Tibial nerve (tissue), 4 donors: ENCODE data around the gene KCNK2. TPM values are rescaled to one million over a fixed set of nuclear protein-coding genes. Genes with fewer than 3 reads are reported as not detected.

ENCODE experiments used
- DNase-seq, 2 donors: peaks; one replicate each; pipeline ENCODE4 v3.0.0-alpha.2; 2019; ENCODE audit warnings: low spot score in 2 of 2
- H3K27ac ChIP-seq, 4 donors: fragments of 200-600 bp; sonication (generic) in 3 of 4; one replicate each; pipeline ENCODE4 v1.5.1; 2017 to 2019; ENCODE audit warnings: mild to moderate bottlenecking in 1 of 4
- H3K27me3 ChIP-seq, 2 donors: fragments of 200-600 bp; sonication (generic) in 1 of 2; one replicate each; pipeline versions ENCODE4 v1.5.1 to v1.6.0; 2017 to 2019
- H3K36me3 ChIP-seq, 3 donors: fragments of 200-600 bp; sonication (generic); one replicate each; pipeline ENCODE4 v1.5.1; 2018 to 2019
- H3K4me1 ChIP-seq, 4 donors: fragments of 200-600 bp; sonication (generic) in 3 of 4; one replicate each; pipeline ENCODE4 v1.5.1; 2017 to 2019
- H3K4me3 ChIP-seq, 4 donors: fragments of 200-600 bp; sonication (generic) in 3 of 4; one replicate each; pipeline ENCODE4 v1.5.1; 2017 to 2019; ENCODE audit warnings: mild to moderate bottlenecking in 1 of 4, moderate library complexity in 1 of 4
- H3K9me3 ChIP-seq, 4 donors: fragments of 200-600 bp; sonication (generic) in 3 of 4; one replicate each; pipeline ENCODE4 v1.5.1; 2017 to 2019
- CTCF ChIP-seq, 5 experiments: fragments of 200-600 bp in 3 of 5; fragments of 450-650 bp in 2 of 5; sonication (generic) in 3 of 5; IDR thresholded peaks; one replicate each; pipeline ENCODE4 v1.5.1; 2016 to 2019; ENCODE audit warnings: antibody characterized with exemption in 5 of 5, mild to moderate bottlenecking in 3 of 5, moderate library complexity in 2 of 5
- EP300 ChIP-seq, 2 donors: sonication (generic); formaldehyde crosslinking; IDR thresholded peaks; one replicate each; pipeline ENCODE4 v1.6.1; 2017; ENCODE audit warnings: antibody characterized with exemption in 2 of 2, mild to moderate bottlenecking in 1 of 2
- POLR2A ChIP-seq, 2 donors: fragments of 450-650 bp; IDR thresholded peaks; one replicate each; pipeline ENCODE4 v1.6.1; 2017; ENCODE audit warnings: antibody characterized with exemption in 2 of 2, mild to moderate bottlenecking in 2 of 2, moderate library complexity in 2 of 2
- WGBS, 2 donors: methylation state at CpG; one replicate each; pipeline ENCODE4 v1.1.5; 2018; 5-methylcytosine and 5-hydroxymethylcytosine counted together
- total RNA-seq, 4 donors: library from RNA; depleted of rRNA; stranded (reverse); fragments of >200 nt; gene quantifications; one replicate each; pipeline ENCODE4 v1.1.0, GENCODE V29; 2016

The KCNK2 gene
- total RNA-seq, 4 donors from 2014 or later = 9.4 to 13.7 (median 12.2) TPM

GRCh38 chr1:215081661-215082531 is 641 bp upstream of the KCNK2 start:
- Histone ChIP-seq H3K27me3 (peaks cover 0 to 47% of the 10 kb centered on the region in 2 donors), H3K4me3 (peak overlapping the region; percentile 21 to 60 (median 27)), H3K9me3 (no peaks in the 10 kb centered on the region), H3K27ac (peak overlapping the region in 3 of 4 donors; percentile 25 to 46 (median 28)), H3K4me1 (peaks cover 0 to 23% (median 3%) of the 10 kb centered on the region in 4 donors), H3K36me3 (no peaks in the 10 kb centered on the region)
- WGBS, 2 donors = 1 to 2% methylated on average over 36 to 44 of the region's 44 CpGs
- TF ChIP-seq EP300 (IDR thresholded peaks at IDR 0.05) (no peak), POLR2A (IDR thresholded peaks at IDR 0.05) (no peak), CTCF (IDR thresholded peaks at IDR 0.05) (no peak)
- no peak for DNase-seq

GRCh38 chr1:215083383-215083961 is 935 bp downstream of the KCNK2 start:
- Histone ChIP-seq H3K36me3 (no peaks in the 10 kb centered on the region), H3K27me3 (peaks cover 0 to 52% of the 10 kb centered on the region in 2 donors), H3K9me3 (no peaks in the 10 kb centered on the region), H3K27ac (peak overlapping the region in 1 of 4 donors; percentile 52), H3K4me3 (peak overlapping the region; percentile 5 to 60 (median 32)), H3K4me1 (peaks cover 0 to 23% (median 3%) of the 10 kb centered on the region in 4 donors)
- WGBS, 2 donors = 3 to 4% methylated on average over 24 to 25 of the region's 25 CpGs
- peak; percentile 22 to 44 for DNase-seq
- TF ChIP-seq POLR2A (IDR thresholded peaks at IDR 0.05) (peak in 1 of 2 donors; percentile 18), CTCF (IDR thresholded peaks at IDR 0.05) (no peak)

GRCh38 chr1:215084621-215085020 is 2.1 kb downstream of the KCNK2 start:
- H3K4me1 ChIP-seq = peaks cover 0 to 23% (median 3%) of the 10 kb centered on the region in 4 donors
- DNase-seq = no peak
- H3K27me3 ChIP-seq = peaks cover 0 to 52% of the 10 kb centered on the region in 2 donors
- no peak overlapping the region for H3K27ac ChIP-seq
- TF ChIP-seq EP300 (IDR thresholded peaks at IDR 0.05) (no peak), POLR2A (IDR thresholded peaks at IDR 0.05) (no peak), CTCF (IDR thresholded peaks at IDR 0.05) (no peak)
- no peak overlapping the region for H3K4me3 ChIP-seq
- no peaks in the 10 kb centered on the region for H3K9me3 ChIP-seq
- H3K36me3 ChIP-seq = no peaks in the 10 kb centered on the region

GRCh38 chr1:215087603-215088002 is 5.1 kb downstream of the KCNK2 start:
- Histone ChIP-seq H3K4me3 (no peak overlapping the region), H3K27ac (no peak overlapping the region), H3K9me3 (no peaks in the 10 kb centered on the region), H3K27me3 (peaks cover 0 to 30% of the 10 kb centered on the region in 2 donors), H3K4me1 (peaks cover 0 to 11% (median 0%) of the 10 kb centered on the region in 4 donors), H3K36me3 (no peaks in the 10 kb centered on the region)
- no peak for TF ChIP-seq POLR2A (IDR thresholded peaks at IDR 0.05)
- no peak for TF ChIP-seq EP300 (IDR thresholded peaks at IDR 0.05)
- no peak for TF ChIP-seq CTCF (IDR thresholded peaks at IDR 0.05)
- DNase-seq = no peak
- 86 to 88% methylated on average over 2 of the region's 2 CpGs for WGBS, 2 donors

- no peaks in the 10 kb centered on the region for H3K4me1 ChIP-seq
- H3K9me3 ChIP-seq = no peaks in the 10 kb centered on the region
- no peak for TF ChIP-seq CTCF (IDR thresholded peaks at IDR 0.05)
- TF ChIP-seq POLR2A (IDR thresholded peaks at IDR 0.05) = no peak
- TF ChIP-seq EP300 (IDR thresholded peaks at IDR 0.05) = no peak
- H3K36me3 ChIP-seq = no peaks in the 10 kb centered on the region
- no peaks in the 10 kb centered on the region for H3K27me3 ChIP-seq
- no peak for DNase-seq
- no peak overlapping the region for H3K27ac ChIP-seq
- 34 to 56% methylated on average over 1 of the region's 1 CpG for WGBS, 2 donors
- no peak overlapping the region for H3K4me3 ChIP-seq
Measured at GRCh38 chr1:215094381-215094780, 11.8 kb downstream of the KCNK2 start.
